ENCODE data around the gene AARS2. TPM values are rescaled to one million over a fixed set of nuclear protein-coding genes. Genes with fewer than 3 reads are reported as not detected.

AARS2 gene
- total and polyA plus RNA-seq, 10 of the 15 experiments (the other 5 are each of a cell fraction or from before 2014, with no cell fraction given), result 0.71 to 18.3 (median 12.7) TPM

DNA sequence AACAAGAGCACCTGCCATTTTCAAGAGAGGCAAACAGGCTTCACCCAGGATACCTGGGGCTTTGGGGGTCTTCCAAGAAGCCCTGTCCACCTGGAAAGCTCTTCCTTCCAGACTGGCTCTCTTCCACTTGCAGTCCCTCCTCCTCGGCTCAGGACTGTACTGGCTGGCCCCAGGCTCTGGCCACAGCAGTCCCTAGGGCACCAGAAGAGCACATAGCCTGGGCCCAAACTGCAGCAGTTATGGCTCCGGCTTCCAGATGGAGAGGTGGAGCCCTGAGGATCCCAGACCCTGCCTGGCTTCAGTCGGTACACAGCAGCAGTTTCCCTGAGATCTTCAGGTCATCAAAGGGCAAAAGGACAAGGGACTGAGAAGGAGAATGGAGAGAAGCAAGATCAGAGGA is 54.2 kb downstream of the AARS2 start:
- FAIRE-seq, result no peak
- no peak overlapping the region for H2AFZ ChIP-seq (ENCODE audit: control insufficient read depth, low read depth, low read length)
- ChIA-PET CTCF (interaction anchor here (0.7 to 1.3 kb wide), 2 partner anchors 11 to 86 kb away, joined by 3 to 4 read pairs; no protein-coding TSS in a partner anchor), POLR2A (interaction anchor here (1.2 to 10.7 kb wide), 2 partner anchors 12 to 34 kb away, joined by 3 to 131 read pairs; partner anchors contain the start of gene HSP90AB1), RAD21 (ENCODE audit: unreplicated experiment) (interaction anchor here (0.6 to 4.8 kb wide), 2 partner anchors 9 to 12 kb away, joined by 5 to 28 read pairs; partner anchors contain the start of gene HSP90AB1), SMC1A (ENCODE audit: uncharacterized antibody, unreplicated experiment) (no interaction called here)
- peak overlapping the region; percentile 98 for H3K4me2 ChIP-seq (ENCODE audit: control insufficient read depth, insufficient read depth)
- no TSS peak for BruUV-seq (replicated peaks)
- WGBS (ENCODE audit: insufficient coverage, insufficient replicate concordance, low lambda C conversion rate, missing lambda C conversion rate), result 43% methylated on average over 3 of the region's 3 CpGs
- peaks cover 4% of the 10 kb centered on the region; the same call in 1 of the 2 replicates for H4K20me1 ChIP-seq (ENCODE audit: control insufficient read depth, insufficient read depth)
- no peak for ATAC-seq
- intact Hi-C loops (cut with micrococcal nuclease; ENCODE audit: unreplicated experiment) (no loop called here), in situ Hi-C loops (cut with MboI) (no loop called here)
- peaks cover 68% of the 10 kb centered on the region for H3K4me1 ChIP-seq (ENCODE audit: control insufficient read depth, insufficient read depth, low read length)
- peaks cover 87% of the 10 kb centered on the region for H3K79me2 ChIP-seq (ENCODE audit: control insufficient read depth, insufficient read depth, low read length)
- DNase-seq (ENCODE audit: low read depth, low spot score), result no peak
- H3K27ac ChIP-seq (ENCODE audit: control insufficient read depth, insufficient read depth), result peak overlapping the region; percentile 99
- peaks cover 26 to 27% of the 10 kb centered on the region in 2 experiments for H3K36me3 ChIP-seq (ENCODE audit: control insufficient read depth in 2 of 2, insufficient read depth in 2 of 2, low read length in 1 of 2)
- H3K27me3 ChIP-seq (replicated peaks in 1 of 2; ENCODE audit: control insufficient read depth in 2 of 2, insufficient read depth in 2 of 2, low read length in 1 of 2), result no peaks in the 10 kb centered on the region
- H3K9me3 ChIP-seq (replicated peaks; ENCODE audit: control insufficient read depth, insufficient read depth, low read length), result no peaks in the 10 kb centered on the region
- TF ChIP-seq YY1 (IDR thresholded peaks at IDR 0.05; ENCODE audit: low read depth, low read length), result 0 out of 2 replicates have a peak, but pooled peaks have one; percentile 1
- no peak for TF ChIP-seq CREB1 (IDR thresholded peaks at IDR 0.05; ENCODE audit: low read depth)
- H3K4me3 ChIP-seq, result peak overlapping the region; percentile 30
- H3K9ac ChIP-seq (ENCODE audit: control insufficient read depth, insufficient read depth, low read length), result peak overlapping the region; percentile 90

- in situ Hi-C loops (cut with MboI), result no loop called here
- POLR2A ChIA-PET, result interaction anchor here (0.6 to 10.7 kb wide), 3 partner anchors 11 to 61 kb away, joined by 3 to 131 read pairs (median 6); partner anchors contain the start of gene HSP90AB1
- Histone ChIP-seq H4K20me1 (ENCODE audit: control insufficient read depth, insufficient read depth) (peaks cover 4% of the 10 kb centered on the region; the same call in 1 of the 2 replicates), H3K9me3 (replicated peaks; ENCODE audit: control insufficient read depth, insufficient read depth, low read length) (no peaks in the 10 kb centered on the region), H3K27ac (ENCODE audit: control insufficient read depth, insufficient read depth) (peak overlapping the region; percentile 99), H3K4me2 (ENCODE audit: control insufficient read depth, insufficient read depth) (peak overlapping the region; percentile 98), H3K27me3 (replicated peaks in 1 of 2; ENCODE audit: control insufficient read depth in 2 of 2, insufficient read depth in 2 of 2, low read length in 1 of 2) (no peaks in the 10 kb centered on the region), H3K36me3 (ENCODE audit: control insufficient read depth in 2 of 2, insufficient read depth in 2 of 2, low read length in 1 of 2) (peaks cover 27 to 30% of the 10 kb centered on the region in 2 experiments), H2AFZ (ENCODE audit: control insufficient read depth, low read depth, low read length) (no peak overlapping the region), H3K4me3 (peak overlapping the region; percentile 33), H3K79me2 (ENCODE audit: control insufficient read depth, insufficient read depth, low read length) (peaks cover 86% of the 10 kb centered on the region), H3K4me1 (ENCODE audit: control insufficient read depth, insufficient read depth, low read length) (peaks cover 68% of the 10 kb centered on the region), H3K9ac (ENCODE audit: control insufficient read depth, insufficient read depth, low read length) (peak overlapping the region; percentile 90)
- CTCF ChIA-PET, result interaction anchor here (0.7 to 1.3 kb wide), 2 partner anchors 11 to 86 kb away, joined by 3 to 4 read pairs; no protein-coding TSS in a partner anchor
- 11% methylated on average over 9 of the region's 9 CpGs for WGBS (ENCODE audit: insufficient coverage, insufficient replicate concordance, low lambda C conversion rate, missing lambda C conversion rate)
- SMC1A ChIA-PET (ENCODE audit: uncharacterized antibody, unreplicated experiment), result interaction anchor here (2.7 kb wide), 1 partner anchor 85 kb away, joined by 10 read pairs; no protein-coding TSS in a partner anchor
- DNase-seq (ENCODE audit: low read depth, low spot score) (no peak), ATAC-seq (peak; percentile 5), FAIRE-seq (peak; percentile 38)
- intact Hi-C loops (cut with micrococcal nuclease; ENCODE audit: unreplicated experiment), result no loop called here
- no TSS peak for BruUV-seq (replicated peaks)
- RAD21 ChIA-PET (ENCODE audit: unreplicated experiment), result interaction anchor here (0.6 to 4.8 kb wide), 2 partner anchors 10 to 12 kb away, joined by 5 to 28 read pairs; partner anchors contain the start of gene HSP90AB1
- TF ChIP-seq, protein P1, sequence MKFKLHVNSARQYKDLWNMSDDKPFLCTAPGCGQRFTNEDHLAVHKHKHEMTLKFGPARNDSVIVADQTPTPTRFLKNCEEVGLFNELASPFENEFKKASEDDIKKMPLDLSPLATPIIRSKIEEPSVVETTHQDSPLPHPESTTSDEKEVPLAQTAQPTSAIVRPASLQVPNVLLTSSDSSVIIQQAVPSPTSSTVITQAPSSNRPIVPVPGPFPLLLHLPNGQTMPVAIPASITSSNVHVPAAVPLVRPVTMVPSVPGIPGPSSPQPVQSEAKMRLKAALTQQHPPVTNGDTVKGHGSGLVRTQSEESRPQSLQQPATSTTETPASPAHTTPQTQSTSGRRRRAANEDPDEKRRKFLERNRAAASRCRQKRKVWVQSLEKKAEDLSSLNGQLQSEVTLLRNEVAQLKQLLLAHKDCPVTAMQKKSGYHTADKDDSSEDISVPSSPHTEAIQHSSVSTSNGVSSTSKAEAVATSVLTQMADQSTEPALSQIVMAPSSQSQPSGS (IDR thresholded peaks at IDR 0.05; ENCODE audit: low read length), result no peak
- no peak; the same call in 1 of the 2 replicates for TF ChIP-seq CHD2 (IDR thresholded peaks at IDR 0.05; ENCODE audit: borderline replicate concordance, low read depth, low read length)
- TF ChIP-seq MXI1 (IDR thresholded peaks at IDR 0.05; ENCODE audit: low read depth, low read length), result peak; percentile 55
- no peak for TF ChIP-seq MYC (IDR thresholded peaks at IDR 0.05; ENCODE audit: insufficient read depth, insufficient read length, insufficient replicate concordance, low read length, severe bottlenecking)
- TF ChIP-seq BACH1 (IDR thresholded peaks at IDR 0.05; ENCODE audit: borderline replicate concordance), result 0 out of 2 replicates have a peak, but pooled peaks have one; percentile 36
- 0 out of 2 replicates have a peak, but pooled peaks have one; percentile 10 for TF ChIP-seq SMARCA5 (IDR thresholded peaks at IDR 0.05)
- TF ChIP-seq ESRRA (IDR thresholded peaks at IDR 0.05; ENCODE audit: low read length), result no peak
- TF ChIP-seq CHD1 (IDR thresholded peaks at IDR 0.05; ENCODE audit: low read depth, low read length), result peak; percentile 51; the same call in 1 of the 2 replicates
- no peak; the same call in 1 of the 2 replicates for TF ChIP-seq SMC3 (IDR thresholded peaks at IDR 0.05; ENCODE audit: borderline replicate concordance, low read length)
- peak; percentile 65 for TF ChIP-seq MEF2B (IDR thresholded peaks at IDR 0.05; ENCODE audit: partially characterized antibody, poor library complexity, severe bottlenecking)
- peak; percentile 14; the same call in 1 of the 2 replicates for TF ChIP-seq YY1 (IDR thresholded peaks at IDR 0.05; ENCODE audit: low read depth, low read length)
- TF ChIP-seq BRCA1 (IDR thresholded peaks at IDR 0.05; ENCODE audit: low read depth, low read length), result no peak
- TF ChIP-seq FOXK2 (IDR thresholded peaks at IDR 0.05), result no peak
- no peak for TF ChIP-seq BMI1 (IDR thresholded peaks at IDR 0.05; ENCODE audit: borderline replicate concordance)
- TF ChIP-seq SPI1 (IDR thresholded peaks at IDR 0.05; ENCODE audit: borderline replicate concordance, insufficient read depth, low read depth, low read length), result 0 out of 2 replicates have a peak, but pooled peaks have one; percentile 2
Measured at GRCh38 chr6:44258325-44258863, 54.8 kb downstream of the AARS2 start.
